GM12873 (cell line): Measurements from ENCODE around the gene TMEM170B.

Experiments
- CTCF ChIP-seq: IDR thresholded peaks from 2 replicates; pipeline ENCODE4 v1.5.1; 2012; ENCODE audit warnings: low read depth, mild to moderate bottlenecking, moderate library complexity, low read length, control low read depth; ENCODE audit not compliant: insufficient read depth; ENCODE audit errors: missing control alignments

TMEM170B gene

DNA sequence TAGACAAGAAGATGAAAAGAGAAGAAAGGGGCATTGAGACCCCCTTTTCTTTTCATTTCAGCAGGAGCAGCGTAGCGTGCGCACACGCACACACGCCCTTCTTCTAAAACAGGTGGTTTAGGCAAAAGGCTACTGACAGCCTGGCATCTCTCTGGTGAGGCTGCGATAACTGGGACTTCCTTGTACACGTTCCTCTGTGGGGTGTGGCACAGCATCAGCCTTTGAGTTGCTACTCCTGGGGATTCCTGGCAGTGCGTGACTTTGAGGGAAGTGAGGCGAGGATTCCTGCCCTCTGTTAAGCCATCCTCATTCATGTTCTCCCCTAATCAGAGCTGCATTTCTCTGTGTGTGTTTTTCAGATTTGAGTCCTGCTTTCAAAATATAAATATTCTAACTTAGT lies 94.7 kb downstream of the TMEM170B start:
- no peak for TF ChIP-seq CTCF

DNA sequence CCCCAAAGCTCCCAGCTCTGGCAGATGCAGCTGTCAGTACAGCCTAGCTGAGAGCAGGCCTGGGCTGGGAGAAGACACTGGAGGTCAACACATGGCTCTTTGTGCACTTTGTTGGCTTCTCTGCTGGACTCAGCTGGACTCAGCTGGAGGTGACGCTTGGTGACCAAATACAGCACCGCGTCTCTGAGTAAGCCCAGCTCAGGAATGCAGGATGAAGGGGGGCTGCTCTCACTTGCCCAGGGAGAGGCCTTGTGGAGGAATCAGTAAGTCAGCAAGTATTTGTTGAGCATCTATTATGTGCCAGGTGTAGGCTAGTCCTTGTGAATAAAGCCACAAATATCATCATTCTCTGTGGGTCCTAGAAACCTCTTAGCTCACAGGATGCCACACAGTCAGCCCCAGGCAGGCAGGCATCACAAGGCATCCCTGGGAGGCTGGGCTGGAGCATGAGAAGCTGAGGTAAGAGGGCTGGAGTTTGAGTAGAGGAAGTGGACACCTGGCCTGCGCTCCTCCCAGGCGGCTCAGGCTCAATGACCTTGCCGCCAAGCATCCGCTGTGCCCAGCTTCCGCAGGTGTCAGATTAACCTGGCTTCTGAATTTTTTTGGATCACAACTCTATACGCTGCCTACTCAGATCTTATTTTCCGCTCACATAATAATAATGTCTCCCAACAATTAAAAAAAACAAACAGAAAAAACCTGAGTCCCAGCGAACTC lies 95.4 kb downstream of the TMEM170B start:
- no peak for TF ChIP-seq CTCF
